ENCODE results near the gene RAB15.

Gene RAB15

DNA sequence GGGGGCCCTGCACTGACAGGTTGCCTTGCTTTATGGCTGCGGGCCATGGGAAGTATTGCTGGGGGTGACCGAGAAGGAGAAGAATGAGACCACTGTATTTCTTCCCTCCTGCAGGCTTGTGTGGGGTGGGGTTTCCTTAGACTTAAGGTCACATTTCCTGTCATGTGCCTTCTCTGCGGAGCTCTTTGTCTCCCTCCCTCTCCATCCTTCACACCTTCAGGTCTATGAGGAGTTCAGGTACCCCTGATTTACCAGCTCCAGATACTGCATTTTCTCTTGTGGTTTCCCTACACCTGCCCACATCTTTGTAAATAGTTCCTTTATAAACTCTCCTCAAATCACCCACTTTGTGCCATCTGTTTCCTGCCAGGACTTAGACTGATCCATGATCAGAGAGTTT lies 18.2 kb upstream of the RAB15 start:
- no peak for DNase-seq (ENCODE audit: low spot score)

DNA sequence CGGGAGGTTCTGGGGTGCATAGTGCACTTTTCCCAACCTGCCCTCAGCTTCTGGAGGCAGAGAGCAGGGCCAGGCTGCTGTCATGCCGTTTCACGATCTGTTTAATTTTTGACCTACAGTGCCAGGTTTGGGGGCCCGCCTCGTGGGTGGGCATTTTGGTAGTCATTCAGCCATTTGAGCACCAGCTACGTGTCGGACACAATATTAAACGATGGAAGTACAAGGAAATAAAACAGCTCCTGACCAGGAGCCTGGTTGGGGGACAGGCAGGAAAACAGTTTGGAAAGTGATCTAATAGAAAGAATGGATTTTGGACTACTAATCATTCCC lies 15.3 kb upstream of the RAB15 start:
- DNase-seq (ENCODE audit: low spot score), result no peak

DNA sequence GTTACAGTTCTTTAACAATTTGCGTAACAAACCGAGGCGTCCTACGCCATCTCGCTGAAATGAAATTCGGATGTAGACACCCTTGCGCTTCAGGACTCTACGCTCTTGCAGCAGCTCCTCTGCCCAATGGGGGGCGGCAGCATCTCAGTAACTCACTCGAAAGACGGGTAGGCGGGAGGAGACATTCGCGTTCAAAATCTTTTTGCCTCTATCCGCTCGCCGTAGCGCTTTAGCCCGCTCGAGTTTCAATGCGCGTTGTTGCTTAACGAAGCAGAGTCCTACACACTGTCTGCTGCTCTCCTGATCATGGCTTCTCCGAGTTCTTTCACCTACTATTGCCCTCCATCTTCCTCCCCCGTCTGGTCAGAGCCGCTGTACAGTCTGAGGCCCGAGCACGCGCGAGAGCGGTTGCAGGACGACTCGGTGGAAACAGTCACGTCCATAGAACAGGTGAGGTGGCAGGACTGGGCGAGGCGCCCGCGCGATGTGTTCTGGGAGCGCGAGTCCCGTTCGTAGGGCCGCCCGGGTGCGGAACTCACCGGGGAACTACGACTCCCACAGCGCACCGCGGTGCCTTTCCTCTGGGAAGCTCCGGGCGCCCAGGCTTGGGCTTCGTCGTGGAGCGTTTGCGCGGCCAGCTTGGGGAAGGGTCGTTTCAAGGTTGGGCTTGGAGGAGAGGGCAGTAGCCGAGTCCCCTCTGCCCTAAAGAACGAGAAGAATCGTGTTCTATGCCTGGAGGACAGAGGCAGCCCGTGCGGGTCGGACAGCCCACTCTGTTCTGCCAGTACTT lies 14.7 kb upstream of the RAB15 start, which contains the start of gene FNTB:
TSS of gene FNTB (plus strand) at position 248 of the 790 bp plus-strand sequence. CDS start at position 307, 59 bp downstream.
- peak; percentile 96 for DNase-seq (ENCODE audit: low spot score)

DNA sequence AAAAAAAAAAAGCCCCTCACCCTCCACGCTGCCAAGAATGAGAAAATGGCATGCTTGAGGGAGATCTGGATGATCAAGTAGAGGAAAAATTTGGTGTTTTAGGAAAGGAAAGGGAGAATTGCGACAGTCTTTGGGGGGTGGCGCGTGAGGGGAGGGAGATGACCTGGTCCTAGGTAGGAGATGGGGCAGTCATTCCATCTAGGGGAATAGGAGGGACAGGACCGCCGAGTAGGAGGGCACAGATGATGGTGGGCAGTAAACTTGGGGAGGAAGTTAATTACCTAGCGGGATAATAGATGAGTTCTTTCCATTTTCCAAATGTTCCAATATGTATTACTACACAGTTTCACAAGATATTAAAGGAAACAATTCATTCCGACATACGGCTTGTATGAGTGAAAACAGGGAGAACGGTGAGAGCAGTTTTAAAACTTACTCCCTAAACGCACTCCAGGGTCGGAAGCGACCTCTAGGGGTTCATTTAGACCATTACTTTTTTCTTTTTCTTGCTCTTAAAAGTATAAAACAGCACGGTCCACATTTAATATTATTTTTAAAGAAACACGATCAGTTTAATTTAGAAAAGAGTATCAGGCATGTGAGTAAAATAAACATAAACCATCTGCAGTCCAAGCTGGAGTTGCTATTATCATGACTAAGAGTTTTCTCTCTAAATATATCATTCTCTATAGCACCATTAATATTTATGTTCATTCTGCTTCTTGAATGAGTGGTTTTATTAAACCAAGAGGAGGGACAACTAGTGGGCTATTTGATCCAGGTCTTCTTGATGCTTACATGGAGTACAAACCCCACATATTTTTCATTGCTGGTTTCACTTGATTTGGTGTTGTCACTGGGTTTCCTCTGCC lies 11.5 kb upstream of the RAB15 start:
- no peak for DNase-seq (ENCODE audit: low spot score)

DNA sequence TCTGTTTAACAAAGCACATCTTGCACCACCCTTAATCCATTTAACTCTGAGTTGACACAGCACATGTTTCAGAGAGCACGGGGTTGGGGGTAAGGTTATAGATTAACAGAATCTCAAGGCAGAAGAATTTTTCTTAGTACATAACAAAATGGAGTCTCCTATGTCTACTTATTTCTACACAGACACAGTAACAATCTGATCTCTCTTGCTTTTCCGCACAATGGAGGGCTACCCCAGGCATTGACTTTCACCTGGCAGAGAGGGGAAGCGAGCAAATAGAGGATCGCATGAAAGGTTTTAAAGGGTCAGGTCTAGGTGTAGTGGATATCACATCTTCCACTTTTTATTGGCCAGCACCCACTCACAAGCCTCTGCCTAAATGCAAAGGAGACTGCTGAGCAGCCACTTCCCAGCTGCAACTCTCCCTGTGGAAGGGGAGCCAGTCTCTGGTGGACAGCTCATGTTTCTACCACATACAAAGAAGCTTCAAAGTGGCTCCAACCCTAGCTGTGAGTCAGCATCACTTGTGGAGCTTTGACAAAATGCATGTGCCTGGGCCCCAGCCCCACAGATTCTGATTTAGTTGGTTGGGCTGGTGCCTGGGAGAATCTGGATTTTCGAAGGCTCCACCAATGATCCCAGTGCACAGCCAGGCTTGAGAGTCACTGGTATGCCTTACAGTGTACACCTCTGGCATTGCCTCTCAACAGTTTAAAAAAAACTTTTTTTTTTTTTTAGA lies 7.4 kb upstream of the RAB15 start:
- DNase-seq (ENCODE audit: low spot score), result no peak

DNA sequence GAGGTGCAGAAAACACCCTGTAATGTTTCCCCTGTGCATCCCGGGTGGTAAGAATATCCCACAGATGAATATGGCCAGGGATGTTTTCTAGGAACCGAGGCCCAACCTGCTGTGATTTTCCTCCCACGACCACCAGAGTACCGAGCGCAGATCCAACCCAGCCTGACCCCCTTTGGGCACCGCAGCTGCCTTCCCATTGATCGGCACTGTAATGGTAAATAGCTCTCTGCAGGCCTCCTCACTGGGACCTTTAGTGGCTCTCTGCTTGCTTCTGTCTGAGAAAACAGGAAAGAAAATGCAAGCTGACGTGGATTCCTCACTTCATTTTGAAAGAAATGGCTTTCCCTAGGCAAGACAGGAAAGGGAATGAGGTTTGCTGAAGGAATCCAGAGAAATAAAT lies 2.4 kb upstream of the RAB15 start:
- DNase-seq (ENCODE audit: low spot score), result no peak

DNA sequence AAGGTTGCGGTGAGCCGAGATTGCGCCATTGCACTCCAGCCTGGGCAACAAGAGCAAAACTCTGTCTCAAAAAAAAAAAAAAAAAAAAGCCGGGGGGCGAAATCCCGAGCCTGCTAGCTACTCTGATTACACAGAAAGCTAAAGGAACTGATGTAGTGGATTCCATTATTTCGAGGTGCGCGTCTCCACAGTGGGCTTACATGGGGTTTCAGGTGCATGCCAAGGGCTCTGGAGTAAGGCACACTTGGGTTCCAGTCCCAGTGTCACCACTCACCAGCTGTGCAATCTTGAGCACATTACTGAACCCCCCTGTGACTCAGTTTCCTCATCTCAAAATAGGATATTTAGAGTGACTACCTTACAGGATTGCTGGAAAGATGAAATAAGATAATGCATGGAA lies 1.7 kb upstream of the RAB15 start:
- DNase-seq (ENCODE audit: low spot score), result no peak

DNA sequence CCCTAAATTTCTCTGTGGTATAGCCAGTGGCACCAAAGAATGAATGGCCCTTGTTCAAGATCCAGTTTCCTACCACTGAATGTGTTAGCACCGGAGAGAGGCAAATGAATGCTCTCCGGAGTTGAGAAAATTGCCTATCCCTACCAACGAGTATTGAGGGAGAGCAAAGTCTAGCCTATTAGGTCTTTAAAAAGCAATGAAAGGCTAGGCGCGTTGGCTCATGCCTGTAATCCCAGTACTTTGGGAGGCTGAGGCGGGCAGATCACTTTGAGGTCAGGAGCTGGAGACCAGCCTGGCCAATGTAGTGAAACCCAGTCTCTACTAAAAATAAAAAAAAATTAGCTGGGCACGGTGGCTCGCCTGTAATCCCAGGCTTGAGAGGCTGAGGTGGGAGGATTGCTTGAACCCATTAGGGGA lies 898 bp upstream of the RAB15 start:
- no peak for DNase-seq (ENCODE audit: low spot score)

DNA sequence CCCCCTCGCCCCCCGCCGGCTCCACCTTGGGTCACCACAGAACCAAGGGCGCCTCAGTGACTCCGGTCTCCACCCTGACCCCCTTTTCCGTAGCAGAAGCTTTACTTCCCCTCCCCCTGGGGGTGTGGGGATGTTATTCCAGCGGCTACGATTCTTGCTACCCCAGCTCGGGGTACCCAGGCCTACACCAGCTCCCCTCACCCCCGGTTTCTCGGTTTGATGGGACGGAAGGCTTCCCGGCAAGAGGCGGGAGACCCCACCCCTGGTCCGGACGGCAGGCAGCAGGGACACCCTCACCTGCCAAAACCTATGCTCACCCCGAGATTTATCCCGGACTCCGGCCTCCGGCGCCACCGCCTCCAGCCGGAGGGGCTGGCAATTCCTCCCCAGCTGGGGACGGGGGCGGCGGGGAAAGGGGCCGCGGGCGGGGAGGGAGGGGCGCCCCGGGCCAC lies 619 bp downstream of the RAB15 start:
- DNase-seq (ENCODE audit: low spot score), result no peak

DNA sequence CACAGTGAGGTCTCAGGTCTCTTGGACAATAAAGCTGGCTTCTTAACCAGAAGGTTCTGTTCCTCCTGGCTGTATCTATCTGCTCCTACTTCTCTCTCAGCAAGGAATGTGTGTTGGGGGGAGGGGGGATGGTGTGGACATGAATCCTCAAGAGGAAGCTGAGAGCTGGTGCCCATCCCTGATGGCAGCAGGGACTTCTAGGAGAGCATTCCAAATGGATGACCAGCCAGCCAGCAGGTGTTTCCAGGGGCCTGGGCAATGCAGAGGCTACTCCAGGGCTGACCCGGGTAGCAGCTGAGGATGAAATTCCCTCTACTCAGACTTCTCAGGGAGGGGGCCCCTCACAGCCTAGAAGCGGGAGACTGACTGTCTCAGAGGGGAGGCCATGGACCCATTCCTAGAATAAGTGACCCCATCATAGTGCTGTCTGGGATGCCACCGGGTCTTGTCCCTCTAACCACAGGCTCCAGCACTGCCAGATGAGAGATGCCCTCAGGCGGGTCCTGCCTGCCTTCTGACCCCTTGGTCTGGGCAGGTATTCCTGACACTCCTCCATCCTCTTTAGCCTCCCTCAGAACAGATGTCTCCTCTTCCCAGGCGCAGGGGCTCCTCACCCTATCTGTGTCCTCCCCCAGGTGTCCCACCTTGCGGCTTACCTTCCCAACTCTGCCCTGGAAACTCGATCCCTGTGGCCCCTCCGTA lies 1.2 kb downstream of the RAB15 start:
- DNase-seq (ENCODE audit: low spot score), result no peak

DNA sequence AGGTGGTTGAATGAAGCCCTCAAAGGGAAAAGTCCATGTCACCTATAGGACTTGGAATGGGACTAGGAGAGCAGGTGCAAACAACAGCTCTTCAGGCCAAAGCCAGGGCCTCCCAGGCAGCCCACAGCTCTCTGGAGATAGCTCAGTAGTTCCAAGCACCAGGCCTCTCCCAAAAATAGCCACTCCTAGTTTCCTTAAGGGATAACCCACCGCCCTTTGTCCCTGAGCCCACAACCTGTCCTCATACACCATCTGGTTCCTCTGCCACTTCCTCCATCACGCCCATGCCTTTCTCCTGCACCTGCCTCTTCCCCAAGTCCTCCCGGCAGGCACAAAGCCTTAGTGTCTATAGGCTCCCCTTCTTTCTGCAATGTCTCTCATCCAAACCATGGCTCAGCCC lies 2.1 kb downstream of the RAB15 start:
- DNase-seq (ENCODE audit: low spot score), result no peak

DNA sequence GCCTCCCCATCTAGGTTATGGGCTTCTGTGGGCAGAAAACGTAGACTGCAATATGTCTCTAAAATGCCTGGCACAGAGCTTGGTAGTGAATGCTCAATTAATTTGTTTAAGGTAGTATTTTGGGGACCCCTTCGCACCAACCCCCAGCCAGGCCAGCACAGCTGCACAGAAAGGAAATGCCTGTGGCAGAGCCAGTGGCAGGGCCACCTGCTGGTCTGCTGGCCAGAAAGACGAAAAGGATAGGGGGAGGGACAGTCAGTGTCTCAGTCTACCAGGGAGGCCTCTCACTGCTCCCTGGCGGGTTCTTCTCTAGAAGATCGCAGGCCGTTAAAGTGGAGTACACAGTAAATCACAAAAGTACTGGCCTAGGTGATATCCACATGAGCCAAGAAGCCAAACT lies 3.5 kb downstream of the RAB15 start:
- DNase-seq (ENCODE audit: low spot score), result no peak

DNA sequence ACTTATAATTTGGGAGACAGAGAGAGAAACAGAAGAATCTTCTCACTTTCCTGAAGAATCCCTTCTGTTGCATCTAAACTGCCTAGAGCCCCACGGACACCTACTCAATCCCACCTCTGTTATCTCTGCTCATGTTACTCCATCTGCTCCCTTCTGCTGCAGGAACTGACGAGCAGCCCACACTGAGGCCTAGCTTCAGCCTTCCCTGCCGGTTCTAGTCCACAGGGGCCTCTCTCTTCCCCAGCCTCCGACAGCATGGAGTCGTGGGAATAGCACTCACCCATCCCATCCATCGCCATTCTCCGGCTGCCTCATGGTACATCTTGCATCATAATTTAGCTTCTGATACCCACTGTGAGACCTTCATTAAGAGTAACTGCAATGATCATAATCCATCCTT lies 4.0 kb downstream of the RAB15 start:
- no peak for DNase-seq (ENCODE audit: low spot score)

DNA sequence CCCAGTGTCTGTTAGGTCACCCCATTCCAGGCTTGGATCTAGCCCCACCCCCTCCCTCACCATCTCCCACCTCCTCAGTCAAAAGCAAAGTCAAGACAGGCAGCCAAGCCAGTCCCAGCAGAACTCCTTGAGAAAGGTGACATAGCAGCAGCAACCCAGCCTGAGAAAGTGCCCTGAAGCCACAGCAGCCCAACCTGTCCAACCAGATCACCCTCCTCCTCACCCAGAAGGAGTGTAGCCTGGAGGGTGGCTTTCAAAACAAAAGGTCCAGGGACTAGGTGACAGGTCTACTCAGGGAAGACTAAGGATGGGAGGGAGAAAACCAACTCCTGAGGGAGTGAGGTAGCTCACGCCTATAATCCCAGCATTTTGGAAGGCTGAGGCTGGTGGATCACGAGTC lies 5.2 kb downstream of the RAB15 start:
- no peak for DNase-seq (ENCODE audit: low spot score)

DNA sequence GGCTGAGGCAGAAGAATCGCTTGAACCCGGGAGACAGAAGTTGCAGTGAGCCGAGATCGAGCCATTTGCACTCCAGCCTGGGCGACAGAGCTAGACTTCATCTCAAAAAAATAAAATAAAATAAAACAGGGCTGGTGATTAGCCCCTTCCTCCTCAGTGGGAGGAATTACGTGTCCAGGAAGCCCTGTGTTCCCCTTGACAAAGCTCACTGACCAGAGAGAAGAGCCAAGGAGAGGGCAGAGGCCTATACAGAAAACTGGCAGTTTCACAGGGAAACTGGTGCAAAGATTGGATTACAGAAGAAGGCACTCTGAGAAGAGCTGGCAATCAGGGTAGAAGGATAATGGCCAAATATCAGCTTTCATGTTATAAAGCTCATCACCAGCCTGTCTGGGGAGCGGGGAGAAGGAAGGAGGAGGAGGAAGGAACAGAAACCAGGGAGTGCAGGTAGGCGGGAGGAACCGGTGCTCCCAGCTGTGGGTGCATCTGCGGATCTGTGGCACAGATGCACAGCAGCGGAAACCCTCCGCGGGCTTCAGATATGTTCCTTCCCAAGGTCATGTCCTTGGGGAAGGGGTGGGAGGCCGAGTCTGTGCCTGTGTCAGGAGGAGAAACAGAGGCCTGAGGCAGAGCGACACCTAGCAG lies 6.7 kb downstream of the RAB15 start:
- DNase-seq (ENCODE audit: low spot score), result no peak

DNA sequence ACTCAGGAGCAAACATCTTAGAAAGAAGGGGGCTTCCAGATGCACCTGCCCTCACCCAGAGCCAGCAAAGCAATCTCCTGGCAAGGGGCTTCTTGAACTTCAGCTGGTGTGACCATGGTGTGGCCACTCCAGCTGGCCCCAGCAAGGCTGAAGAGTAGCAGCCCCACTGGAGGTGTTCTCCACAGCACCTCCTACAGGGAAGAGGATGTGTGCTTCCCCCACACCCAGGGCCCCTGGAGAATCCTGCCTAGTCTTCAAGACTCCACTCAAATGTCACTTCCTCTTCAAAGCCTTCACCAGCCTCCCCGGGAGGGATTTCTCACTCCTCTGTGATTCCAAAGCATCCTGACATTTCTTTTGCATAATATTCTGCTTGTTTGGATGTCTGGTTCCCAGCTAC lies 8.5 kb downstream of the RAB15 start:
- no peak for DNase-seq (ENCODE audit: low spot score)

DNA sequence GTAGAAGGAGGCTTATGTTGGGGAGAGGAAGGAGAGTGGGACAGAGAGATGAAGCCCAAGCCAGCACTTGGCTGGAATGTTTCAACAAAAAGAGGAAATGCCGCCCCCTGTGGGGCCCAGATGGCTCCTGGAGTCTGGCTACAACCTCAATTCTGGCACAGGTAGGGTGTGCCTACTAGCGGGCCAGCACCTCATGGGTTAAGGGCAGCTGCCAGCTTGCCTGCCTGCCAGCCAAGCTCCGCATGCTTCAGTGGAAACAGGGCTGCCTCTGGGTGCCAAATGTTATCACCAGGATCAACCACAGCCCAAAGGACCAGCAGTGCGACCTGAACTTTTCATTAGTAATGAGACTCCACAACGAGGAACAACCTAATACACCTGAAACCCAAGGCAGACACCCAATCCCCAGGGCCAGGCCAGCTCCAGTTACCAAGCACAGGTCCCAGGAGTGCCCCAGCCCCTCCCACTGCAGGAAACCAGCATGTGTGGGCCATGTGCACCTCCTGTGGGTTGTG lies 11.3 kb downstream of the RAB15 start:
- DNase-seq (ENCODE audit: low spot score), result no peak

DNA sequence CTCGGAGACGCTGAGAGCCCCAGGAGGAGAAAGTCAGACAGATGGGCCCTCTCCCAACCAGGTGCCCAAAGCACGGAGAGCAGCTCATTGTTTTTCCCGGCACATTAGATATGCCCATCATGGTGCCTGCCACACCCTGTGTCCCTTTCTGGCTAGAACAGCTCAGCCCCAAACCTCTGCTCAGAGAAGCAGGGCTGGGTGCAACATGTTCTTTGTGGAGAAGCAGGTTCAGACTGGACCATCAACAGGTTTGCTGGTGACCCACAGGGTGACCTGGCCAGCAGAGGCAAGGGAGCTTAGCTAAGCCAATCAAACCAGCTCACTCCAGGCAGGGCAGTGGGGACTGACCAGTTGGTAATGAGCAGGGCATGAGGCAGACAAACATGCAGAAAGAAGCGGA lies 13.4 kb downstream of the RAB15 start:
- DNase-seq (ENCODE audit: low spot score), result no peak

DNA sequence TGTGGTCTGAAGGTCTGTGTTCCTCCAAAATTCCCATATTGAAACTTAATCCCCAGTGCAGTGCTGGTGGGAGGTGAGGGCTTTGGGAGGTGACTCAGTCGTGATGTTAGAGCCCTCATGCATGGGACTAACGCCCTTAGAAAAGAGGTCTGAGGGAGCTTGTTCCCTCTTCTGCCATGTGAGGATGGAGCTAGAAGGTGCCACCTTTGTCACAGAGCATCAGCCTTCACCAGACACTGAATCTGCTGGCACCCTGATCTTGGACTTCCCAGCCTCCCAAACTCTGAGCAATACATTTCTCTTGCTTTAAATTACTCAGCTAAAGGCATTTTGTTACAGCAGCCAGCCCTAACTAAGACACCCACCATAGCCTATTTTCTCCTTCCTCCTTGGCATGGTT lies 13.9 kb downstream of the RAB15 start:
- DNase-seq (ENCODE audit: low spot score), result no peak

DNA sequence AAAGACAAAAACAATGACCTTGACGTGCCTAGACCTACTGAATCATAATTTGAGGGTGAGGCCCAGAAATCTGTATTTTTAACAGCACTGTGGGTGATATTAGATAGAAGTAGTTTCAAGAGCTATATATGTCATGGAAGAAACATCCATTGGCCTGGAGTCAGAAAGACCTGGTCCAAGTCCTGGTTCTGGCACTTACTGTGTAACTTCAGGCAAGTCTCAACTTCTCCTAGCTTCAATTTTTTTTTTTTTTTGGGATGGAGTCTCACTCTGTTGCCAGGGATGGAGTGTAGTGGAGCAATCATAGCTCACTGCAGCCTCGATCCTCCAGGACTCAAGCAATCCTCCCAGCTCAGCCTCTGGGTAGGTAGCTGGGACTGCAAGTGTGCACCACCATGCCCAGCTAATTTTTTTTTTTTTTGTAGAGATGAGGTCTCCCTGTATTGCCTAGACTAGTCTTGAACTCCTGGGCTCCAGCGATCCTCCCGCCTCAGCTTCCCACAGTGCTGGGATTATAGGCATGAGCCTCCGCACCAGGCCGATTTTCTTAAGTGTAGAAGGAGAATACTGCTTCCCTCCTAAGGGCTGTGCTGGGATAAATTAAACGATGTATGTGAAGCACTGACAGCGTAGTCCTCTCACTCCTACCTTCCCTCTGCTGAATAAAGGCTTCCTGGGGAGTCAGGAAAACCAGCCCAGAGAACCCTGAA lies 15.3 kb downstream of the RAB15 start:
- no peak for DNase-seq (ENCODE audit: low spot score)

DNA sequence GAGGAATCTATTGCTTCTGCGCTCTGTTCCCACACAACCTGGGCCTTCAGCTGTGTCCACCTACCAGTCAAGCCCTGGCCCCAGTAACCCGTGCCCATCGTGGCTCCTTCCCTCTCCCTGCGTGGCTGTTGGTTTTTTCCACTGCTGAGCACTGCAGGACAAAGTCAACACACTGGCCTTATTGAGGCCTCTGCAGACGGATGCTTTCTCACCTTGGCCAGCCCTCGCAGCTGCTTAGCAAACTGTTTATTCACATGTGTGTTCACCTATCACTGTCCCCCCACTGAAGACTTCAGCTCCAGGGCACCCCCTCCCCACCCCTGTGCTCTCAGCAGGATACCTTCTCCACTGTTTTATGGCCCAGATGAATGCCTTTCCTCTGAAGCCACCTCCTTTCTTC lies 16.8 kb downstream of the RAB15 start:
- no peak for DNase-seq (ENCODE audit: low spot score)
